Gastroesophageal sphincter (tissue), 4 donors: ENCODE measurements around the gene GAPVD1. TPM values are rescaled to one million over a fixed set of nuclear protein-coding genes. Genes with fewer than 3 reads are reported as not detected.

Source experiments
- ATAC-seq: fragments of 150-250 bp; one replicate; pipeline ENCODE4 v1.9.1; 2016; ENCODE audit warnings: mild to moderate bottlenecking, moderate library complexity
- H3K27ac ChIP-seq, 4 donors: fragments of 200-600 bp; sonication (generic) in 3 of 4; 1 replicate in 3 of 4; 2 replicates in 1 of 4; pipeline ENCODE4 v1.5.1; 2016 to 2019
- H3K27me3 ChIP-seq: fragments of 200-600 bp; sonication (generic); one replicate; pipeline ENCODE4 v1.5.1; 2019
- H3K36me3 ChIP-seq, 2 donors: fragments of 200-600 bp; sonication (generic); one replicate each; pipeline ENCODE4 v1.5.1; 2019; ENCODE audit warnings: control low read depth in 1 of 2
- H3K4me1 ChIP-seq, 3 donors: fragments of 200-600 bp; sonication (generic); 1 replicate in 2 of 3; 2 replicates in 1 of 3; pipeline ENCODE4 v1.5.1; 2016 to 2019; ENCODE audit warnings: control low read depth in 2 of 3
- H3K4me3 ChIP-seq, 2 donors: fragments of 200-600 bp; sonication (generic); one replicate each; pipeline ENCODE4 v1.5.1; 2019; ENCODE audit warnings: mild to moderate bottlenecking in 1 of 2, moderate library complexity in 1 of 2
- H3K9me3 ChIP-seq, 3 donors: fragments of 200-600 bp; sonication (generic); one replicate each; pipeline ENCODE4 v1.5.1; 2017 to 2019; ENCODE audit warnings: control low read depth in 2 of 3
- EP300 ChIP-seq: sonication (generic); formaldehyde crosslinking; IDR thresholded peaks from one replicate; pipeline ENCODE4 v1.6.1; 2017; ENCODE audit warnings: antibody characterized with exemption, mild to moderate bottlenecking
- POLR2A ChIP-seq, 2 donors: fragments of 450-650 bp; IDR thresholded peaks; one replicate each; pipeline ENCODE4 v1.6.1; 2017; ENCODE audit warnings: antibody characterized with exemption in 2 of 2, mild to moderate bottlenecking in 2 of 2, moderate library complexity in 1 of 2
- POLR2AphosphoS5 ChIP-seq: sonication (generic); formaldehyde crosslinking; IDR thresholded peaks from one replicate; pipeline ENCODE4 v1.6.1; 2017; ENCODE audit warnings: antibody characterized with exemption
- WGBS, 2 donors: methylation state at CpG; one replicate each; pipeline ENCODE4 v1.1.5; 2018; ENCODE audit warnings: low coverage in 1 of 2; 5-methylcytosine and 5-hydroxymethylcytosine counted together
- total RNA-seq, 4 donors: library from RNA; depleted of rRNA; stranded (reverse); fragments of >200 nt; gene quantifications; one replicate each; pipeline ENCODE4 v1.1.0, GENCODE V29; 2016
- TF ChIP-seq, protein P1 (sequence below), 4 experiments: fragments of 200-600 bp in 2 of 4; fragments of 450-650 bp in 2 of 4; sonication (generic) in 1 of 4; IDR thresholded peaks; one replicate each; pipeline ENCODE4 v1.5.1; 2017 to 2019; ENCODE audit warnings: antibody characterized with exemption in 4 of 4, mild to moderate bottlenecking in 2 of 4, moderate library complexity in 2 of 4

Gene GAPVD1
- total RNA-seq, 4 donors from 2014 or later = 41.2 to 61.4 (median 48.6) TPM

- TF ChIP-seq EP300 (no peak), POLR2A (IDR thresholded peaks at IDR 0.05) (no peak), POLR2AphosphoS5 (no peak)
- TF ChIP-seq, protein P1, sequence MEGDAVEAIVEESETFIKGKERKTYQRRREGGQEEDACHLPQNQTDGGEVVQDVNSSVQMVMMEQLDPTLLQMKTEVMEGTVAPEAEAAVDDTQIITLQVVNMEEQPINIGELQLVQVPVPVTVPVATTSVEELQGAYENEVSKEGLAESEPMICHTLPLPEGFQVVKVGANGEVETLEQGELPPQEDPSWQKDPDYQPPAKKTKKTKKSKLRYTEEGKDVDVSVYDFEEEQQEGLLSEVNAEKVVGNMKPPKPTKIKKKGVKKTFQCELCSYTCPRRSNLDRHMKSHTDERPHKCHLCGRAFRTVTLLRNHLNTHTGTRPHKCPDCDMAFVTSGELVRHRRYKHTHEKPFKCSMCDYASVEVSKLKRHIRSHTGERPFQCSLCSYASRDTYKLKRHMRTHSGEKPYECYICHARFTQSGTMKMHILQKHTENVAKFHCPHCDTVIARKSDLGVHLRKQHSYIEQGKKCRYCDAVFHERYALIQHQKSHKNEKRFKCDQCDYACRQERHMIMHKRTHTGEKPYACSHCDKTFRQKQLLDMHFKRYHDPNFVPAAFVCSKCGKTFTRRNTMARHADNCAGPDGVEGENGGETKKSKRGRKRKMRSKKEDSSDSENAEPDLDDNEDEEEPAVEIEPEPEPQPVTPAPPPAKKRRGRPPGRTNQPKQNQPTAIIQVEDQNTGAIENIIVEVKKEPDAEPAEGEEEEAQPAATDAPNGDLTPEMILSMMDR (IDR thresholded peaks at IDR 0.05) = no peak
- WGBS, 2 donors = 54 to 57% methylated on average over 3 of the region's 3 CpGs
- H3K4me3 ChIP-seq = no peak overlapping the region
- H3K27ac ChIP-seq = no peak overlapping the region
- H3K4me1 ChIP-seq = peaks cover 0 to 5% (median 0%) of the 10 kb centered on the region in 3 donors
- no peaks in the 10 kb centered on the region for H3K27me3 ChIP-seq
- no peaks in the 10 kb centered on the region for H3K9me3 ChIP-seq
- no peak for ATAC-seq
- peaks cover 0 to 93% of the 10 kb centered on the region in 2 donors for H3K36me3 ChIP-seq
Measured at GRCh38 chr9:125343518-125344275, 82.1 kb downstream of the GAPVD1 start.

DNA sequence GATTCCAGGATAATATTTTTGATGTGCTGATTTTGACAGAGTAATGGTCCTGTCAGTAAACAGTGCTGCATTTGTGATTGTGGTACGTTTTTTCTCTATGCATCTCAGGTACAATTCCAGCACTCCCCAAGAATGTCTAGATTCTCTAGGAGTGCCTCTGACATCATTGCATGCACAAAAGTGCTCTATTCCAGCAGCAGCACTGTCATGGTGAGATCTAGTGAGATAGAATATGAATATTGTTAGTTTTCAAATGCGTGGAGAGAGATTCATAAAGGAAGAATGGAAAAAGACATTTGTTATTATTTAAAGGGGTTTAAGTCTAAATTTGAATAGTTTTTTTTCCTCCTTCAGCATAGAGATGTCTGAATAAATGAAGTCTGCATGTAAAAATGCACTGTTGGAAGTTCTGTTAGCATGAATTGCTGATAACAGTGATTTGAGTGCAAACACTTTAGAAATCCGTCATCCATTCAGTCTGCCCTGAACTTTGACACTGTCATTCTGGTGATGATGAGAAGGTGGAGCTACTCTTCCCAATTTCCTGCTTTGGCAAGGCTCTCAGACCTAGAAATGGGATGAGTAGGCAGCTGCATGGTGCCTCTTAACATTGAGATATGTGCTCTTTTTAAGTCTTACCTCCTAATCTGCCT lies 84.6 kb downstream of the GAPVD1 start:
- TF ChIP-seq POLR2AphosphoS5 (no peak), POLR2A (IDR thresholded peaks at IDR 0.05) (no peak), EP300 (no peak)
- TF ChIP-seq, protein P1 (IDR thresholded peaks at IDR 0.05) = no peak
- no peak overlapping the region for H3K27ac ChIP-seq
- H3K36me3 ChIP-seq = peaks cover 6 to 93% of the 10 kb centered on the region in 2 donors
- 86 to 88% methylated on average over 2 to 3 of the region's 3 CpGs for WGBS, 2 donors
- H3K9me3 ChIP-seq = no peaks in the 10 kb centered on the region
- ATAC-seq = no peak
- H3K27me3 ChIP-seq = no peaks in the 10 kb centered on the region
- no peak overlapping the region for H3K4me3 ChIP-seq
- peaks cover 0 to 5% (median 0%) of the 10 kb centered on the region in 3 donors for H3K4me1 ChIP-seq

GRCh38 chr9:125355601-125356000 lies 94.0 kb downstream of the GAPVD1 start:
- TF ChIP-seq, protein P1 (IDR thresholded peaks at IDR 0.05) = no peak
- no peak for TF ChIP-seq EP300
- TF ChIP-seq POLR2AphosphoS5 = no peak
- no peak for TF ChIP-seq POLR2A (IDR thresholded peaks at IDR 0.05)
- WGBS, 2 donors = 85 to 92% methylated on average over 7 to 11 of the region's 11 CpGs
- H3K36me3 ChIP-seq = peaks cover 5 to 100% of the 10 kb centered on the region in 2 donors
- H3K9me3 ChIP-seq = no peaks in the 10 kb centered on the region
- no peaks in the 10 kb centered on the region for H3K27me3 ChIP-seq
- no peaks in the 10 kb centered on the region for H3K4me1 ChIP-seq
- H3K27ac ChIP-seq = no peak overlapping the region
- no peak overlapping the region for H3K4me3 ChIP-seq
- ATAC-seq = no peak

- WGBS, 2 donors = 64 to 87% methylated on average over 3 of the region's 3 CpGs
- Histone ChIP-seq H3K27ac (no peak overlapping the region), H3K9me3 (no peaks in the 10 kb centered on the region), H3K27me3 (no peaks in the 10 kb centered on the region), H3K4me3 (no peak overlapping the region), H3K4me1 (no peaks in the 10 kb centered on the region), H3K36me3 (peaks cover under 1 to 100% of the 10 kb centered on the region in 2 donors)
- TF ChIP-seq EP300 (no peak), POLR2A (IDR thresholded peaks at IDR 0.05) (no peak), POLR2AphosphoS5 (no peak)
- TF ChIP-seq, protein P1 (IDR thresholded peaks at IDR 0.05) = no peak
- no peak for ATAC-seq
Measured at GRCh38 chr9:125356032-125356431, 94.4 kb downstream of the GAPVD1 start.
